ENCODE measurements around the gene EVC2. TPM values are rescaled to one million over a fixed set of nuclear protein-coding genes. Genes with fewer than 3 reads are reported as not detected.

Gene EVC2
- total and polyA plus RNA-seq, 2 of the 13 experiments (the other 11 are each of a cell fraction or from before 2014, with no cell fraction given) = not detected

- no peak for TF ChIP-seq RNF219 (CRISPR knock-in tag; IDR thresholded peaks at IDR 0.05)
- no peak for TF ChIP-seq MNT (IDR thresholded peaks at IDR 0.05)
- no peak for TF ChIP-seq ZNF335 (CRISPR knock-in tag; IDR thresholded peaks at IDR 0.05)
- TF ChIP-seq REST (IDR thresholded peaks at IDR 0.05; ENCODE audit: borderline replicate concordance in 1 of 2, low read depth in 1 of 2, low read length in 2 of 2) = no peak
- TF ChIP-seq POGK (CRISPR knock-in tag; conservative IDR thresholded peaks at IDR 0.05) = no peak
Observed at GRCh38 chr4:5622596-5622995, 85.8 kb downstream of the EVC2 start (continued).
